Esophagus muscularis mucosa (tissue), 4 donors: Measurements from ENCODE around the gene SUSD6.

Experiments used
- CTCF ChIP-seq, 3 experiments: fragments of 200-600 bp in 2 of 3; fragments of 450-650 bp in 1 of 3; sonication (generic) in 2 of 3; IDR thresholded peaks; one replicate each; pipeline ENCODE4 v1.5.1; 2017 to 2019; ENCODE audit warnings: antibody characterized with exemption in 3 of 3, mild to moderate bottlenecking in 2 of 3, moderate library complexity in 1 of 3
- EP300 ChIP-seq: sonication (generic); formaldehyde crosslinking; IDR thresholded peaks from one replicate; pipeline ENCODE4 v1.6.1; 2017; ENCODE audit warnings: antibody characterized with exemption
- POLR2A ChIP-seq: fragments of 450-650 bp; IDR thresholded peaks from one replicate; pipeline ENCODE4 v1.6.1; 2017; ENCODE audit warnings: antibody characterized with exemption, moderate library complexity, mild to moderate bottlenecking, low read depth
- POLR2AphosphoS5 ChIP-seq, 2 donors: sonication (generic); formaldehyde crosslinking; IDR thresholded peaks; one replicate each; pipeline ENCODE4 v1.6.1; 2017; ENCODE audit warnings: antibody characterized with exemption in 2 of 2

- TF ChIP-seq CTCF (IDR thresholded peaks at IDR 0.05) (no peak), POLR2AphosphoS5 (IDR thresholded peaks at IDR 0.05) (peak; percentile 86 to 94), EP300 (no peak), POLR2A (peak; percentile 64)
These were observed at the start of gene SUSD6 for GRCh38 chr14:69611172-69612013.
